Measurements from ENCODE around the gene FAM13A. TPM values are rescaled to one million over a fixed set of nuclear protein-coding genes. Genes with fewer than 3 reads are reported as not detected.
"Not testable (repeated sequence)": the region's sequence is repeated elsewhere in the genome, so short reads cannot be mapped to it uniquely, and the experiment has no call there.

The FAM13A gene
- total RNA-seq, 2 experiments from 2014 or later, result 5.0 to 5.1 TPM

DNA sequence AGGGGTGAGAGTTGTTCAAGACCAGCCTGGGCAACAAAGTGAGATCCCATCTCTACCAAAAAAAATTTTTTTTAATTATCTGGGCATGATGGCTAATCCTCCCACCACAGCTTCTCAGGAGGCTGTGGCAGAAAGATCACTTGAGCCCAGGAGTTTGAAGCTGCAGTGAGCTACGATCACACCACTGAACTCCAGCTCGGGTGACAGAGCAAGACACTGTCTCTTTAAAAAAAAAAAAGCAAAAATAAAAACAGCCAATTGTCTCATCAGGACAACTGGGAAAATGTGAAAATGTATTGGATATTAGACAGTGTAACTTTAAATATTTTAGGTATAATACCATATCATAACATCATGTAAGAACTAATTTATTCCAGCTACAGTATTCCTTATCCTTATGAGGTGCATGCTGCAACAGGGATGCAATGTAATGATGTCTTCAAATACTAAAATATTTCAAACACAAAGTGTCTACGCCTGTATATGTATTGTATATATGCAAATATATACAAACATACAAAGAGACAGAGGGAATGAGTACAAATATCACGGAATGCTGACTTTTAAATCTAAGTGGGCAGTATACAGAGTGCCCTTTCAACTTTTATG, 17.2 kb downstream of the FAM13A start:
- Mint-ChIP-seq H3K4me3 (no peak overlapping the region), H3K4me1 (no peaks in the 10 kb centered on the region), H3K27me3 (peaks cover 3% of the 10 kb centered on the region), H3K27ac (no peak overlapping the region), H3K36me3 (ENCODE audit: low read depth) (no peaks in the 10 kb centered on the region), H3K9me3 (ENCODE audit: low read depth) (peaks cover 11% of the 10 kb centered on the region)
- DNase-seq (no peak), ATAC-seq (no peak)
- intact Hi-C loops (cut with DNase I, micrococcal nuclease), result no loop called here
- CTCF ChIA-PET, result interaction anchor here (0.6 to 1.3 kb wide), 2 partner anchors 18 to 185 kb away, joined by 3 to 4 read pairs; no protein-coding TSS in a partner anchor
- POLR2A ChIA-PET, result no interaction called here

DNA sequence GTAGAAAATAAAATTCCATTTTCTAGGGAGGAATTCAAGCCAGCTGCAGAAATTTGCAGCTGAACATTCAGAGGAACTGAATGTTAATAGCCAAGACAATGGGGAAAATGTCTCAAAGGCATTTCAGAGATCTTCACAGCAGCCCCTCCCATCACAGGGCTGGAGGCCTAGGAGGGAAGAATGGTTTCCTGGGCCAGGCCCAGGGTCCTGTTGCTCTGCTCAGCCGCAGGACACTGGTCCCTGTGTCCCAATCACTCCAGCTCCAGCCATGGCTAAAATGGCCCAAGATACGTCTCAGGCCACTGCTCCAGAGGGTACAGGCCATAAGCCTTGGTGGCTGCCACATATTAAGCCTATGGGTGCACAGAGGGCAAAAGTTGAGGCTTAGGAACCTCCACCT, 20.4 kb downstream of the FAM13A start:
- Mint-ChIP-seq H3K4me1 (no peaks in the 10 kb centered on the region), H3K9me3 (ENCODE audit: low read depth) (peaks cover 12% of the 10 kb centered on the region), H3K27ac (no peak overlapping the region), H3K4me3 (no peak overlapping the region), H3K27me3 (peaks cover 3% of the 10 kb centered on the region), H3K36me3 (ENCODE audit: low read depth) (no peaks in the 10 kb centered on the region)
- no peak for ATAC-seq
- no peak for DNase-seq
- CTCF ChIA-PET, result no interaction called here
- intact Hi-C loops (cut with DNase I, micrococcal nuclease), result no loop called here
- POLR2A ChIA-PET, result no interaction called here

- intact Hi-C loops (cut with DNase I, micrococcal nuclease), result no loop called here
- ATAC-seq (no peak), DNase-seq (no peak)
- Mint-ChIP-seq H3K4me1 (peaks cover 10% of the 10 kb centered on the region), H3K36me3 (ENCODE audit: low read depth) (no peaks in the 10 kb centered on the region), H3K27me3 (peaks cover 2% of the 10 kb centered on the region), H3K27ac (no peak overlapping the region), H3K9me3 (ENCODE audit: low read depth) (peaks cover 10% of the 10 kb centered on the region), H3K4me3 (no peak overlapping the region)
- POLR2A ChIA-PET, result no interaction called here
- CTCF ChIA-PET, result interaction anchor here (1.1 to 1.3 kb wide), 2 partner anchors 9 to 212 kb away, joined by 4 read pairs; no protein-coding TSS in a partner anchor
These were observed 25.7 kb downstream of the FAM13A start for GRCh38 chr4:89031272-89031671.

GRCh38 chr4:89029591-89029990, 27.4 kb downstream of the FAM13A start:
- intact Hi-C loops (cut with DNase I, micrococcal nuclease), result loop anchor here in 1 of 2 experiments (2.0 kb wide), 1 partner anchor 23 kb away; no protein-coding TSS in a partner anchor
- Mint-ChIP-seq H3K27ac (no peak overlapping the region), H3K27me3 (peaks cover 2% of the 10 kb centered on the region), H3K4me3 (no peak overlapping the region), H3K9me3 (ENCODE audit: low read depth) (no peaks in the 10 kb centered on the region), H3K36me3 (ENCODE audit: low read depth) (no peaks in the 10 kb centered on the region), H3K4me1 (peaks cover 10% of the 10 kb centered on the region)
- ATAC-seq (peak; percentile 69), DNase-seq (no peak)
- ChIA-PET CTCF (no interaction called here), POLR2A (no interaction called here)

DNA sequence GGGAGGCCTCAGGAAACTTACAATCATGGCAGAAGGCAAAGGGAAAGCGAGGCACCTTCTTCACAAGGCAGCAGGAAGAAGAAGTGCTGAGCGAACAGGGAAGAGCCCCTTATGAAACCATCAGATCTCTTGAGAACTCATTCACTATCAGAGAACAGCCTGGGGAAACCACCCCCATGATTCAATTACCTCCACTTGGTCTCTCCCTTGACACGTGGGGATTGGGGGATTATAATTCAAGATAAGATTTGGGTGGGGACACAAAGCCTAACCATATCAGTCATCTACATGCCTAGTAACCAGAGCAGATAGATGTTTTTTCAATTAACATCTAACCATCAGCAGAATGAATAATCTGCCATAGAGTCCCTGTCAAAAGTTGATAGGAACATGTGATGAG, 30.4 kb downstream of the FAM13A start:
- peaks cover 10% of the 10 kb centered on the region for H3K4me1 Mint-ChIP-seq
- CTCF ChIA-PET, result interaction anchor here (1.1 kb wide), 1 partner anchor 207 kb away, joined by 3 read pairs; no protein-coding TSS in a partner anchor
- intact Hi-C loops (cut with DNase I, micrococcal nuclease), result no loop called here

GRCh38 chr4:89024051-89024675, 32.8 kb downstream of the FAM13A start:
- Mint-ChIP-seq H3K27ac (no peak overlapping the region), H3K27me3 (peaks cover 2% of the 10 kb centered on the region), H3K36me3 (ENCODE audit: low read depth) (no peaks in the 10 kb centered on the region), H3K4me1 (peaks cover 4% of the 10 kb centered on the region), H3K4me3 (no peak overlapping the region), H3K9me3 (ENCODE audit: low read depth) (no peaks in the 10 kb centered on the region)
- CTCF ChIA-PET, result interaction anchor here (0.6 to 6.9 kb wide), 35 partner anchors 9 to 817 kb away, joined by 3 to 106 read pairs (median 4); partner anchors contain the start of gene PYURF
- ATAC-seq (peak; percentile 91), DNase-seq (peak; percentile 58)
- POLR2A ChIA-PET, result no interaction called here
- intact Hi-C loops (cut with DNase I, micrococcal nuclease), result loop anchor here (1.0 to 5.0 kb wide), 6 partner anchors 206 to 807 kb away; no protein-coding TSS in a partner anchor

More for the DNA sequence above, 30.4 kb downstream of the FAM13A start:
- Mint-ChIP-seq H3K27ac (no peak overlapping the region), H3K27me3 (peaks cover 2% of the 10 kb centered on the region), H3K36me3 (ENCODE audit: low read depth) (no peaks in the 10 kb centered on the region), H3K4me3 (no peak overlapping the region), H3K9me3 (ENCODE audit: low read depth) (no peaks in the 10 kb centered on the region)
- ATAC-seq (no peak), DNase-seq (no peak)
- POLR2A ChIA-PET, result no interaction called here

DNA sequence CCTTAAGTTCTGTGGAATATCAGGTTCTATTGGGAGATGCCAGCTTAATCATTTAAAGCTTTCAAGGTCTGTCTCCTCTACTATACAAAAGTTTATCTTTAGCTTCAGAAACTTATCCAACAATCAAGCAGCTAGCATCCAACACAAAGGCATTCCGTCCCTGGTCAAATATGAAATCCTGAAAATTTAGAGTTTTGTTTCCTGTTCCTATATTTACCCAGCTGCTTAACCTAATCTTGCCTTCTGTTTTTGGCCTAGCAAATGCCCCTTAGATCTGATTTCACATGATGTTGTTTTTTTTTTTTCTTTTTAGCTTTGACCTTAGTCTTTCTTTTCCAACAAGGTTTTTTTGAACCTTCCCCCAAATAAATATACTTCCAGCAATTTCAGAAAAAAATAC, 33.8 kb downstream of the FAM13A start:
- no peak overlapping the region for H3K4me3 Mint-ChIP-seq
- ATAC-seq (no peak), DNase-seq (no peak)
- CTCF ChIA-PET, result interaction anchor here (0.6 to 6.9 kb wide), 34 partner anchors 10 to 816 kb away, joined by 3 to 106 read pairs (median 4); partner anchors contain the start of gene PYURF
- H3K27me3 Mint-ChIP-seq, result peaks cover 2% of the 10 kb centered on the region
- intact Hi-C loops (cut with DNase I, micrococcal nuclease), result loop anchor here in 1 of 2 experiments (5.0 kb wide), 1 partner anchor 806 kb away; no protein-coding TSS in a partner anchor
- no peaks in the 10 kb centered on the region for H3K9me3 Mint-ChIP-seq (ENCODE audit: low read depth)
- POLR2A ChIA-PET, result interaction anchor here (0.7 kb wide), 1 partner anchor 327 kb away, joined by 3 read pairs; no protein-coding TSS in a partner anchor
- no peaks in the 10 kb centered on the region for H3K36me3 Mint-ChIP-seq (ENCODE audit: low read depth)
- H3K4me1 Mint-ChIP-seq, result peaks cover 4% of the 10 kb centered on the region
- no peak overlapping the region for H3K27ac Mint-ChIP-seq

- Mint-ChIP-seq H3K9me3 (ENCODE audit: low read depth) (no peaks in the 10 kb centered on the region), H3K27me3 (peaks cover under 1% of the 10 kb centered on the region), H3K36me3 (ENCODE audit: low read depth) (no peaks in the 10 kb centered on the region), H3K4me3 (no peak overlapping the region), H3K27ac (no peak overlapping the region), H3K4me1 (peaks cover 4% of the 10 kb centered on the region)
- ChIA-PET CTCF (interaction anchor here (0.6 to 6.9 kb wide), 28 partner anchors 9 to 816 kb away, joined by 3 to 106 read pairs (median 4); no protein-coding TSS in a partner anchor), POLR2A (interaction anchor here (0.7 kb wide), 1 partner anchor 327 kb away, joined by 3 read pairs; no protein-coding TSS in a partner anchor)
- ATAC-seq, result no peak
- intact Hi-C loops (cut with DNase I, micrococcal nuclease), result loop anchor here in 1 of 2 experiments (5.0 kb wide), 1 partner anchor 805 kb away; no protein-coding TSS in a partner anchor
- no peak for DNase-seq
These were observed 34.4 kb downstream of the FAM13A start for GRCh38 chr4:89022426-89023128.

DNA sequence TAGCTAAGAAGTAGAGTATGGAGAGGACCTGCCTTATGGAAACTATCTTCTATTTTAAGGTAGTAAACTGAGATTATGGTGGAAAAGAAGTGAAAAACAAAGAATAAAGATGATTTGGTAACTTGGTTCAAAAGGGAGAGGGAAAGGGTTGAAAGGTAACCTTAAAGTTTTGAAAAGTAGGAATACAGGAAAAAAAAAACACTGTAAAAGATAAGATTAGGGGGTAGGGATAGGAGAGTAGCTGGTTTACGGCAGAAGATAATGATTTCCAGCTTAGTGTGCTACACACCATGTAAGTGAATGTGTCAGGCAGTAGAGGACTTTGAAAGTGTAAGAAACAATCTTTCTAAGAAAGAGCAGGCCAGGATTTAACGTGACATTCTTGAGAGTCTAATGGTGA, 35.3 kb downstream of the FAM13A start:
- CTCF ChIA-PET, result interaction anchor here (0.6 to 6.9 kb wide), 12 partner anchors 8 to 480 kb away, joined by 3 to 106 read pairs (median 4); no protein-coding TSS in a partner anchor
- Mint-ChIP-seq H3K4me3 (no peak overlapping the region), H3K4me1 (peaks cover 4% of the 10 kb centered on the region), H3K36me3 (ENCODE audit: low read depth) (no peaks in the 10 kb centered on the region), H3K27ac (no peak overlapping the region), H3K27me3 (no peaks in the 10 kb centered on the region), H3K9me3 (ENCODE audit: low read depth) (no peaks in the 10 kb centered on the region)
- POLR2A ChIA-PET, result no interaction called here
- DNase-seq (no peak), ATAC-seq (no peak)
- intact Hi-C loops (cut with DNase I, micrococcal nuclease), result loop anchor here in 1 of 2 experiments (5.0 kb wide), 1 partner anchor 804 kb away; no protein-coding TSS in a partner anchor

GRCh38 chr4:89021062-89021461, 35.9 kb downstream of the FAM13A start:
- ChIA-PET POLR2A (no interaction called here), CTCF (interaction anchor here (0.6 to 6.9 kb wide), 5 partner anchors 10 to 482 kb away, joined by 3 to 106 read pairs (median 4); no protein-coding TSS in a partner anchor)
- intact Hi-C loops (cut with DNase I, micrococcal nuclease), result loop anchor here in 1 of 2 experiments (5.0 kb wide), 1 partner anchor 804 kb away; no protein-coding TSS in a partner anchor
- H3K36me3 Mint-ChIP-seq (ENCODE audit: low read depth), result no peaks in the 10 kb centered on the region
- H3K4me3 Mint-ChIP-seq, result no peak overlapping the region
- no peaks in the 10 kb centered on the region for H3K4me1 Mint-ChIP-seq
- no peak for DNase-seq
- ATAC-seq, result no peak
- no peak overlapping the region for H3K27ac Mint-ChIP-seq
- H3K27me3 Mint-ChIP-seq, result no peaks in the 10 kb centered on the region
- no peaks in the 10 kb centered on the region for H3K9me3 Mint-ChIP-seq (ENCODE audit: low read depth)

DNA sequence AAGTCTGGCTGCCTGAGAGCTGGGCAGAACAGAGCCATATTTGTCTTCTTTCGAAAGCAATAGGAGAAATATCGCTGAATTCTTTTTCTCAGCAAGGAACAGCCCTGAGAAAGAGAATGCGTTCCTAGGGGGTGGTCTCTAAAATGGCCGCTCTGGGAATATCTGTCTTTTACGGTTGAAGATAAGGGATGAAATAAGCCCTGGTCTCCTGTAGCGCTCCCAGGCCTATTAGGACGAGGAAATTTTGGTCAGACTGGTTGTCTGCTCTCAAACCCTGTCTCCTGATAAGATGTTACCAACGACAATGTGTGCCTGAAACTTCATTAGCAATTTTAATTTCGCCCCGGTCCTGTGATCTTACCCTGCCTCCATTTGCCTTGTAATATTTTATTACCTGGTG, 42.1 kb downstream of the FAM13A start:
- H3K9me3 Mint-ChIP-seq (ENCODE audit: low read depth); H3K4me1 Mint-ChIP-seq; CTCF ChIA-PET; DNase-seq; intact Hi-C loops (cut with DNase I, micrococcal nuclease); POLR2A ChIA-PET; H3K4me3 Mint-ChIP-seq; H3K27me3 Mint-ChIP-seq; ATAC-seq; H3K36me3 Mint-ChIP-seq (ENCODE audit: low read depth); H3K27ac Mint-ChIP-seq: not testable (repeated sequence)

Data from activated CD4-positive, alpha-beta T cell treated with anti-CD3 and anti-CD28 coated beads for 36 hours (primary cell).